Heart left ventricle (tissue), 16 donors: ENCODE results near the gene SATB2. TPM values are rescaled to one million over a fixed set of nuclear protein-coding genes. Genes with fewer than 3 reads are reported as not detected.

Source experiments
- ATAC-seq, 4 donors: fragments of 200-7000 bp; cut with Tn5 transposase; one replicate each; pipeline ENCODE4 v1.9.1; 2020 to 2022; ENCODE audit warnings: moderate library complexity in 4 of 4, mild to moderate bottlenecking in 3 of 4, moderate number of reproducible peaks in 1 of 4
- DNase-seq, 5 donors: peaks; one replicate each; pipeline ENCODE4 v3.0.0-alpha.2; 2020
- H3K27ac ChIP-seq, 12 donors: fragments of 200-600 bp; sonication (generic) in 4 of 12; one replicate each; pipeline versions ENCODE4 v1.5.0 to v1.8.0; 2016 to 2022; ENCODE audit warnings: mild to moderate bottlenecking in 2 of 12
- H3K27me3 ChIP-seq, 9 donors: fragments of 200-600 bp; sonication (generic) in 2 of 9; one replicate each; pipeline versions ENCODE4 v1.5.1 to v1.8.0; 2016 to 2022; ENCODE audit warnings: mild to moderate bottlenecking in 3 of 9
- H3K36me3 ChIP-seq, 9 donors: fragments of 200-600 bp; sonication (generic) in 2 of 9; one replicate each; pipeline versions ENCODE4 v1.5.0 to v1.8.0; 2018 to 2022; ENCODE audit warnings: mild to moderate bottlenecking in 2 of 9
- H3K4me1 ChIP-seq, 12 donors: fragments of 200-600 bp; sonication (generic) in 4 of 12; one replicate each; pipeline versions ENCODE4 v1.5.0 to v1.8.0; 2016 to 2022; ENCODE audit warnings: mild to moderate bottlenecking in 3 of 12
- H3K4me3 ChIP-seq, 12 donors: fragments of 200-600 bp; sonication (generic) in 4 of 12; one replicate each; pipeline versions ENCODE4 v1.5.0 to v1.8.0; 2017 to 2022; ENCODE audit warnings: mild to moderate bottlenecking in 9 of 12, moderate library complexity in 4 of 12
- H3K9me3 ChIP-seq, 12 donors: fragments of 200-600 bp; sonication (generic) in 4 of 12; one replicate each; pipeline versions ENCODE4 v1.5.0 to v1.8.0; 2016 to 2022; ENCODE audit warnings: mild to moderate bottlenecking in 1 of 12
- CTCF ChIP-seq, 12 donors: fragments of 200-600 bp; sonication (generic) in 4 of 12; IDR thresholded peaks; one replicate each; pipeline versions ENCODE4 v1.5.0 to v1.8.0; 2018 to 2022; ENCODE audit warnings: antibody characterized with exemption in 12 of 12, mild to moderate bottlenecking in 5 of 12
- POLR2A ChIP-seq, 2 donors: fragments of 450-650 bp; IDR thresholded peaks; one replicate each; pipeline ENCODE4 v1.6.1; 2017; ENCODE audit warnings: antibody characterized with exemption in 2 of 2, mild to moderate bottlenecking in 2 of 2, moderate library complexity in 2 of 2
- WGBS, 4 donors: extraction: QIAGEN DNeasy Blood & Tissue Kit in 2 of 4; methylation state at CpG; one replicate each; pipeline versions ENCODE4 v1.1.5 to v1.1.7; 2013 to 2018; 5-methylcytosine and 5-hydroxymethylcytosine counted together
- intact Hi-C, 10 donors: fragments of 100-400 bp; cut with DNase I; formaldehyde crosslinking; loops; one replicate each; pipeline versions ENCODE4 v1.11.1 to v1.14.2; 2022
- polyA plus RNA-seq, 2 donors: library from polyadenylated mRNA; stranded (reverse); fragments of 200-250 nt; gene quantifications; one replicate each; pipeline ENCODE4 v1.2.3, GENCODE V29; 2013
- total RNA-seq, 9 donors: library from RNA; depleted of rRNA in 2 of 9; stranded (reverse); fragments of >200 nt in 2 of 9; fragmentation: NEBNext Ultra II Directional in 3 of 9; extraction: Animal tissue kit (Norgen Biotek cat#: 25700) in 3 of 9; gene quantifications; one replicate each; pipeline versions ENCODE4 v1.1.0 to v1.2.4, GENCODE V29; 2016 to 2023
- donor health status: ischemic (EF 13 %, LVEDD 7.1; RV severe dilation, severe dysfunction).
- donor health status: healthy with polysubstance abuse.
- donor health status: DM: no; HTN: yes; CAD: no.
- donor health status: DM: no; HTN: no; CAD: no.
- donor health status: ischemic (EF 25% LVEDD 6.9; RV normal size, moderate dysfunction).
- donor health status: ischemic (EF 25% LVEDD 5.7; RV mildly dilated, moderate dysfunction).
- donor health status: healthy.
- donor health status: DM: yes; HTN: yes; CAD: no.
- donor health status: ischemic (EF 35%, LVEDD 5.7; RV mildly dilated, moderate dysfunction).
- donor health status: nonischemic (EF 11% LVEDD 7.7; RV severe dilation, severe dysfunction).
- donor health status: DM: yes; HTN: yes; CAD: no.
- donor health status: PGD.
- donor health status: ischemic (EF 29% LVEDD 5.4; RV normal size, mild dysfunction).
- donor health status: nonischemic (EF 23%, LVEDD 6.1; RV moderate dilation, normal function).

The SATB2 gene
- total and polyA plus RNA-seq, 11 donors, result 0.38 to 3.3 (median 1.2) TPM

- Histone ChIP-seq H3K36me3 (no peaks in the 10 kb centered on the region), H3K27me3 (no peaks in the 10 kb centered on the region), H3K27ac (no peak overlapping the region), H3K4me3 (no peak overlapping the region), H3K9me3 (no peaks in the 10 kb centered on the region), H3K4me1 (no peaks in the 10 kb centered on the region)
- no peak for ATAC-seq
- TF ChIP-seq POLR2A (IDR thresholded peaks at IDR 0.05) (no peak), CTCF (IDR thresholded peaks at IDR 0.05) (no peak)
- no peak for DNase-seq
- intact Hi-C loops, result no loop called here
- WGBS, 4 donors, result 83 to 96% (median 88%) methylated on average over 1 of the region's 1 CpG
Measured at GRCh38 chr2:199392363-199392762, 65.4 kb downstream of the SATB2 start.

- Histone ChIP-seq H3K27ac (no peak overlapping the region), H3K36me3 (no peaks in the 10 kb centered on the region), H3K27me3 (no peaks in the 10 kb centered on the region), H3K9me3 (no peaks in the 10 kb centered on the region), H3K4me1 (no peaks in the 10 kb centered on the region), H3K4me3 (no peak overlapping the region)
- TF ChIP-seq POLR2A (IDR thresholded peaks at IDR 0.05) (no peak), CTCF (IDR thresholded peaks at IDR 0.05) (no peak)
- no peak for DNase-seq
- ATAC-seq, result no peak
- intact Hi-C loops, result no loop called here
- 74 to 81% (median 74%) methylated on average over 1 of the region's 1 CpG for WGBS, 4 donors
Measured at GRCh38 chr2:199388728-199389268, 68.9 kb downstream of the SATB2 start.

GRCh38 chr2:199384043-199384442, 73.7 kb downstream of the SATB2 start:
- 87 to 94% (median 90%) methylated on average over 1 of the region's 1 CpG for WGBS, 4 donors
- DNase-seq, result no peak
- Histone ChIP-seq H3K4me1 (no peaks in the 10 kb centered on the region), H3K27me3 (no peaks in the 10 kb centered on the region), H3K27ac (no peak overlapping the region), H3K4me3 (no peak overlapping the region), H3K9me3 (no peaks in the 10 kb centered on the region), H3K36me3 (no peaks in the 10 kb centered on the region)
- intact Hi-C loops, result no loop called here
- TF ChIP-seq CTCF (IDR thresholded peaks at IDR 0.05) (no peak), POLR2A (IDR thresholded peaks at IDR 0.05) (no peak)
- no peak for ATAC-seq

DNA sequence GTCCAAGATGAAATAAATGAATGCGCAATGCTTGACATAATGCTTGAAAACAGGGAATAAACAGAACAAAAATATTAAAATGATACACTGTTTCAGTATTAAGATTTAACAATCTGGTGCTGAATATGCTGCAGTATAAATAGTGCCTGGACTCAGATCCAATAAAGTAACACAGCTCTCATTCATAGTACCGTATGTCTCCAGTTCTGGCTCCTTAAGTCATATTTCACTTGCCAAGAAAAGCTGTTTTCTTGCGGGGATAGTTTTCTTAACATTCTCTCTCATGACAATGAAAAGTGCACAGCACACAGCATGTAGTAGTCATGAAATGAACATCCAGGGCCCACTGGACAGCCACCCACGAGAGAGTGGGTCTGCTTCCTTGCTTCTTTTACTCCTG, 74.7 kb downstream of the SATB2 start:
- intact Hi-C loops, result no loop called here
- Histone ChIP-seq H3K36me3 (no peaks in the 10 kb centered on the region), H3K4me1 (no peaks in the 10 kb centered on the region), H3K4me3 (no peak overlapping the region), H3K27ac (no peak overlapping the region), H3K9me3 (no peaks in the 10 kb centered on the region), H3K27me3 (no peaks in the 10 kb centered on the region)
- 70 to 75% (median 75%) methylated on average over 4 of the region's 4 CpGs for WGBS, 4 donors
- TF ChIP-seq POLR2A (IDR thresholded peaks at IDR 0.05) (no peak), CTCF (IDR thresholded peaks at IDR 0.05) (no peak)
- no peak for DNase-seq
- no peak for ATAC-seq
